Measurements from ENCODE around the gene MIAT.

DNA sequence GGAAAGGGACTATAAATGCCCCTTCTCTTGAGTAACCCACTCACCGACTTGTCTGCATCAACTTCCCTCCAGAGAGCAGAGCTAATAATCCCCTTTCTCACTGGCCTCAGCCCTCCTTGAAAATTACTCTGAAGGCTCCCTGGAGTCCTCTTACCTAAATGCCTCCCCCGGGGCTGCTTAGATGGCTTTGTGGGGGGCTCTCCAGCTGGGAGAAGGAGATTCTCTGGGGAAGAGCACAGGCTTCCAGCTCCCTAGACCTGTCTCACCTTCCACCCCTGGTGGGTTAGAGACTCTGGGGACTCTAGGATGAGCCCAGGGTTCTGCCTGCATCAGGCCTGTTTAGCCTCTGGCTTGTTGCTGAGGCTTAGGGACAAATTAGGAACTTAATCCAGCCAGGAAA, 39.8 kb downstream of the MIAT start:
- TF ChIP-seq, protein P1, sequence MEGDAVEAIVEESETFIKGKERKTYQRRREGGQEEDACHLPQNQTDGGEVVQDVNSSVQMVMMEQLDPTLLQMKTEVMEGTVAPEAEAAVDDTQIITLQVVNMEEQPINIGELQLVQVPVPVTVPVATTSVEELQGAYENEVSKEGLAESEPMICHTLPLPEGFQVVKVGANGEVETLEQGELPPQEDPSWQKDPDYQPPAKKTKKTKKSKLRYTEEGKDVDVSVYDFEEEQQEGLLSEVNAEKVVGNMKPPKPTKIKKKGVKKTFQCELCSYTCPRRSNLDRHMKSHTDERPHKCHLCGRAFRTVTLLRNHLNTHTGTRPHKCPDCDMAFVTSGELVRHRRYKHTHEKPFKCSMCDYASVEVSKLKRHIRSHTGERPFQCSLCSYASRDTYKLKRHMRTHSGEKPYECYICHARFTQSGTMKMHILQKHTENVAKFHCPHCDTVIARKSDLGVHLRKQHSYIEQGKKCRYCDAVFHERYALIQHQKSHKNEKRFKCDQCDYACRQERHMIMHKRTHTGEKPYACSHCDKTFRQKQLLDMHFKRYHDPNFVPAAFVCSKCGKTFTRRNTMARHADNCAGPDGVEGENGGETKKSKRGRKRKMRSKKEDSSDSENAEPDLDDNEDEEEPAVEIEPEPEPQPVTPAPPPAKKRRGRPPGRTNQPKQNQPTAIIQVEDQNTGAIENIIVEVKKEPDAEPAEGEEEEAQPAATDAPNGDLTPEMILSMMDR (IDR thresholded peaks at IDR 0.05): no peak
- TF ChIP-seq POLR2A (IDR thresholded peaks at IDR 0.05): no peak
